GM12891 (cell line): Measurements from ENCODE around the gene REXO2. TPM values are rescaled to one million over a fixed set of nuclear protein-coding genes. Genes with fewer than 3 reads are reported as not detected.
A peak's percentile ranks its signal among the peaks of the same experiment; 100 is the strongest.

Experiments
- DNase-seq: peaks from one replicate; pipeline ENCODE4 v3.0.0; 2011; ENCODE audit warnings: low spot score; ENCODE audit not compliant: insufficient read length
- FAIRE-seq: peaks from 2 replicates; lab custom pipeline; 2011; peaks lifted over from hg19 to GRCh38; lab: Jason Lieb, UNC
- PAX5 ChIP-seq: IDR thresholded peaks from 2 replicates; pipeline ENCODE4 v1.6.1; 2011; ENCODE audit warnings: low read length, moderate library complexity, mild to moderate bottlenecking; ENCODE audit not compliant: insufficient read depth, severe bottlenecking
- POLR2A ChIP-seq: IDR thresholded peaks from 2 replicates; pipeline ENCODE4 v1.6.1; 2011; ENCODE audit warnings: low read depth, low read length, control low read depth
- POLR2AphosphoS5 ChIP-seq: IDR thresholded peaks from 2 replicates; pipeline ENCODE4 v1.6.1; 2011; ENCODE audit warnings: low read depth, low read length, control low read depth
- POU2F2 ChIP-seq: IDR thresholded peaks from 2 replicates; pipeline ENCODE4 v1.6.1; 2011; ENCODE audit warnings: low read depth, mild to moderate bottlenecking, control low read depth, low read length, moderate library complexity
- SPI1 ChIP-seq: IDR thresholded peaks from 2 replicates; pipeline ENCODE4 v1.6.1; 2011; ENCODE audit warnings: low read depth, low read length, control low read depth
- TAF1 ChIP-seq: IDR thresholded peaks from 2 replicates; pipeline ENCODE4 v1.6.1; 2011; ENCODE audit warnings: low read depth, low read length, control low read depth
- polyA plus RNA-seq: library from polyadenylated mRNA; unstranded; fragments of >200 nt; gene quantifications from one replicate; pipeline ENCODE4 v1.2.1, GENCODE V29; 2012; ENCODE audit warnings: low read depth, missing spikeins, inconsistent platforms; ENCODE audit not compliant: missing spikeins

REXO2 gene
- 6.3 TPM for polyA plus RNA-seq

- TF ChIP-seq TAF1 (no peak), SPI1 (no peak)
- peak; percentile 83 for DNase-seq
- FAIRE-seq = peak; percentile 96
These were observed at the start of gene REXO2 for GRCh38 chr11:114439229-114440120. Gene REXO2, plus strand, starts transcription at chr11:114439467. Its CDS starts 62 bp downstream, at chr11:114439529.

- FAIRE-seq (no peak), DNase-seq (no peak)
- TF ChIP-seq POLR2AphosphoS5 = no peak
- no peak for TF ChIP-seq SPI1
- TF ChIP-seq PAX5 = no peak
- no peak for TF ChIP-seq TAF1
- no peak for TF ChIP-seq POLR2A
- no peak for TF ChIP-seq POU2F2
These were observed 46.3 kb upstream of the REXO2 start for GRCh38 chr11:114392735-114393667.

GRCh38 chr11:114395736-114396135 is 43.5 kb upstream of the REXO2 start:
- no peak for DNase-seq
- no peak for TF ChIP-seq TAF1
- no peak for FAIRE-seq

GRCh38 chr11:114396916-114397315 is 42.4 kb upstream of the REXO2 start:
- DNase-seq = no peak

GRCh38 chr11:114397349-114397982 is 41.8 kb upstream of the REXO2 start:
- TF ChIP-seq POLR2AphosphoS5 = no peak
- TF ChIP-seq PAX5 = no peak
- no peak for TF ChIP-seq SPI1
- no peak for TF ChIP-seq POLR2A
- no peak for TF ChIP-seq TAF1
- no peak for TF ChIP-seq POU2F2
- no peak for FAIRE-seq
- no peak for DNase-seq

More at GRCh38 chr11:114396916-114397315, 42.4 kb upstream of the REXO2 start:
- FAIRE-seq = no peak
- no peak for TF ChIP-seq POLR2A
- TF ChIP-seq POLR2AphosphoS5 = no peak
- TF ChIP-seq TAF1 = no peak
- no peak for TF ChIP-seq PAX5
- TF ChIP-seq POU2F2 = no peak
- TF ChIP-seq SPI1 = no peak

- FAIRE-seq (no peak), DNase-seq (no peak)
- TF ChIP-seq POLR2AphosphoS5 (no peak), POLR2A (no peak), TAF1 (no peak), PAX5 (no peak), SPI1 (no peak), POU2F2 (no peak)
These were observed 40.9 kb upstream of the REXO2 start for GRCh38 chr11:114398303-114398920.

GRCh38 chr11:114399490-114400215 is 39.6 kb upstream of the REXO2 start:
- TF ChIP-seq SPI1 (no peak), POLR2A (no peak), POU2F2 (no peak), POLR2AphosphoS5 (no peak), TAF1 (no peak), PAX5 (no peak)
- DNase-seq = no peak
- no peak for FAIRE-seq

- FAIRE-seq (peak; percentile 100), DNase-seq (peak; percentile 76)
- 0 out of 2 replicates have a peak, but pooled peaks have one; percentile 7 for TF ChIP-seq SPI1
- TF ChIP-seq POU2F2 = peak; percentile 66; the same call in 1 of the 2 replicates
- TF ChIP-seq POLR2A = peak; percentile 98
- TF ChIP-seq POLR2AphosphoS5 = peak; percentile 96
- TF ChIP-seq TAF1 = peak; percentile 62
- TF ChIP-seq PAX5 = no peak
These were observed 38.9 kb upstream of the REXO2 start, which contains the start of the genes C11orf71 and RBM7 for GRCh38 chr11:114400216-114400914. Gene C11orf71, minus strand, starts transcription at chr11:114400511. Its CDS starts 180 bp downstream, at chr11:114400331. Gene RBM7, plus strand, starts transcription at chr11:114400666. Its CDS starts 6 bp downstream, at chr11:114400672.
